HK-2 (cell line): Measurements from ENCODE around the gene GJB4.
"Not testable (repeated sequence)": the region's sequence is repeated elsewhere in the genome, so short reads cannot be mapped to it uniquely, and the experiment has no call there.

Experiments
- DNase-seq: peaks from one replicate; pipeline ENCODE4 v3.0.0-alpha.2; 2018; ENCODE audit not compliant: unreplicated experiment

GJB4 gene

DNA sequence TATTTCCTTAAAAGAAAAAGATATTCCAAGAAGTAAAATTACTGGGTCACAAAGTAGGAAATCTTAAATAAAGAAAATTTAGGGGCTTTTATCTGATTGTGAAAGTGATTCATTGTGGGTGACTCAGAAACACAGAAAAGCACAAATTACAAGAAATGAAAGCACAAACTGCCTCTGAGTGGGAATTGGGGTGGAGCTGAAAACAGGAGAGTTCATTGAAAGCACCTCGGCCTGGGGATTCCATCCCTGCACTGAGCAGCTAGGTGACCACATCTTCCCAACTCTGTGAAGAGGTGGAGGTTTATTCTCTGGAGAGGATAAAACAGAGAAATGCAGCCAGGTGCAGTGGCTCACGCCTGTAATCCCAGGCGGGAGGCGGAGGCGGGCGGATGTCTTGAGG is 40.7 kb downstream of the GJB4 start:
- DNase-seq = no peak

GRCh38 chr1:34803770-34804169 is 44.2 kb downstream of the GJB4 start:
- no peak for DNase-seq

GRCh38 chr1:34806396-34806795 is 46.9 kb downstream of the GJB4 start:
- no peak for DNase-seq

- DNase-seq = no peak
Observed at GRCh38 chr1:34808051-34808810, 48.7 kb downstream of the GJB4 start.

GRCh38 chr1:34810781-34811180 is 51.2 kb downstream of the GJB4 start:
- not testable (repeated sequence) for DNase-seq
